ENCODE data around the gene UQCRHL.
"Not testable (repeated sequence)": the region's sequence is repeated elsewhere in the genome, so short reads cannot be mapped to it uniquely, and the experiment has no call there.

Gene UQCRHL

DNA sequence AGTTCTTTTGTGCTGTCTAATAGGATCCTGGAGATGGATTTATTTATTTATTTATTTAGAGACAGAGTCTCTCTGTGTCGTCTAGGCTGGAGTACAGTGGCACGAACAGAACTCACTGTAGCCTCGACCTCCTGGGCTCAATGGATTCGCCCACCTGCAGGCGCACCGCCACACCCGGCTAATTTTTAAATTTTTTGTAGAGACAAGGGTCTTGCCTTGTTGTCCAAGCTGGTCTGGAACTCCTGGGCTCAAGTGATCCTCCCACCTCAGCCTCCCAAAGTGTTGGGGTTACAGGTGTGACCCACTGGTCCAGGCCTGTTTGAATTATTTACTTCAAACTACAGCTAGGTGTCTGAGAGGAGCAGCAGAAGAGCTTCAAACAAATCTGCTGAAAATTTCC, 30.5 kb upstream of the UQCRHL start:
- H2AFZ ChIP-seq = no peak overlapping the region
- no peaks in the 10 kb centered on the region for H3K79me2 ChIP-seq
- no peaks in the 10 kb centered on the region for H3K4me1 ChIP-seq
- TF ChIP-seq, protein P1, sequence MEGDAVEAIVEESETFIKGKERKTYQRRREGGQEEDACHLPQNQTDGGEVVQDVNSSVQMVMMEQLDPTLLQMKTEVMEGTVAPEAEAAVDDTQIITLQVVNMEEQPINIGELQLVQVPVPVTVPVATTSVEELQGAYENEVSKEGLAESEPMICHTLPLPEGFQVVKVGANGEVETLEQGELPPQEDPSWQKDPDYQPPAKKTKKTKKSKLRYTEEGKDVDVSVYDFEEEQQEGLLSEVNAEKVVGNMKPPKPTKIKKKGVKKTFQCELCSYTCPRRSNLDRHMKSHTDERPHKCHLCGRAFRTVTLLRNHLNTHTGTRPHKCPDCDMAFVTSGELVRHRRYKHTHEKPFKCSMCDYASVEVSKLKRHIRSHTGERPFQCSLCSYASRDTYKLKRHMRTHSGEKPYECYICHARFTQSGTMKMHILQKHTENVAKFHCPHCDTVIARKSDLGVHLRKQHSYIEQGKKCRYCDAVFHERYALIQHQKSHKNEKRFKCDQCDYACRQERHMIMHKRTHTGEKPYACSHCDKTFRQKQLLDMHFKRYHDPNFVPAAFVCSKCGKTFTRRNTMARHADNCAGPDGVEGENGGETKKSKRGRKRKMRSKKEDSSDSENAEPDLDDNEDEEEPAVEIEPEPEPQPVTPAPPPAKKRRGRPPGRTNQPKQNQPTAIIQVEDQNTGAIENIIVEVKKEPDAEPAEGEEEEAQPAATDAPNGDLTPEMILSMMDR (IDR thresholded peaks at IDR 0.05) = no peak
- H3K36me3 ChIP-seq (ENCODE audit: control insufficient read depth, insufficient read depth, low read length) = no peaks in the 10 kb centered on the region
- no peaks in the 10 kb centered on the region for H3K27me3 ChIP-seq (ENCODE audit: control insufficient read depth, insufficient read depth, low read length)
- H3K4me3 ChIP-seq (ENCODE audit: low read depth, low read length) = no peak overlapping the region
- no peak overlapping the region for H3K4me2 ChIP-seq (ENCODE audit: low read length)
- H3K27ac ChIP-seq = no peak overlapping the region
- H3K9ac ChIP-seq = no peak overlapping the region
- no peaks in the 10 kb centered on the region for H3K9me3 ChIP-seq (ENCODE audit: control insufficient read depth, low read length)

DNA sequence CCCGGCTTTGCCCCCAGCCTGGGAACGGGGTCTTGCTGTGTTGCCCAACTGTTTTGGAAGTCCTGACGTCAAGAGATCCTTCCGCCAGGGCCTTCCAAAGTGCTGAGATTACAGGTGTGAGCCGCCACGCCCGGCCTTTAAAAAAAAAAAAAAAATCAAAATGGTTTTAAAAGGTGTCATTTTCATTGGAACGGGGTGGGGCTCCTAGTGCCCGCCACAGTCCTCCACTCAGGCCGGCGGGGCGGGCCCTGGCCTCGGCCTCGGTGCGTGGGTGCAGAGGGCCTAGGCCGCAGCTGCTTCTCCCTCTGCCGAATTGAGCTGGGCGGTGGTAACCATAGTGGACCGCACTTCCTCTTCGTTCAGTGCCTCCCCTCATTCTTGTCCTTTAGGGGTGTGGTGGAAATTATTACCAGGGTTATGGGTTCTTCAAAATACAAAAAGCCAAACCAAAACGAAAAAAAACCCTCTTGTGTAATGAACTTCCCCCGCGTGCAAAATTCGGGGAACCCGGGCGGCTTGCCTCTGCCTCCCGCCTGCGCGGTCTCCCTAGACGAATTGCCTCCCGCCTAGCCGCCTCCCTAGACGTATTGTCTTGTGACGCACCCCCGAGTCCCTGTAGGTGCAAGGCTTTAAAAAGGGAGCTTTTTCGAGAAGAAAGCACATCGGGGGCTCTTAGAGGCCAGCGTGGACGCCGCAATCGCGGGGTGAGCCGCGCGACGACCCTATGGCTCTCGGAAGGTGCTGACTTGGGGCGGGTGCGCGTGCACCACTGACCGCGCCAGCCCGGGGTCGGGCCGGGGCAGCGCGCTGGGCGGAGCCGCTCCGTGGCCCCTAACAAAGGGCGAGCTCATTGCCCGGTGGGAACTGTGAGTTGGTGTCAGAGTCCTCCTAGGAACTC, 29.6 kb upstream of the UQCRHL start:
- TF ChIP-seq, protein P1 (IDR thresholded peaks at IDR 0.05) = no peak
- Histone ChIP-seq H2AFZ (no peak overlapping the region), H3K4me1 (no peaks in the 10 kb centered on the region), H3K79me2 (no peaks in the 10 kb centered on the region), H3K4me2 (ENCODE audit: low read length) (peak overlapping the region; percentile 68), H3K36me3 (ENCODE audit: control insufficient read depth, insufficient read depth, low read length) (no peaks in the 10 kb centered on the region), H3K4me3 (ENCODE audit: low read depth, low read length) (peak overlapping the region; percentile 94), H3K27ac (peak overlapping the region; percentile 96), H3K9me3 (ENCODE audit: control insufficient read depth, low read length) (no peaks in the 10 kb centered on the region), H3K27me3 (ENCODE audit: control insufficient read depth, insufficient read depth, low read length) (no peaks in the 10 kb centered on the region), H3K9ac (no peak overlapping the region)

DNA sequence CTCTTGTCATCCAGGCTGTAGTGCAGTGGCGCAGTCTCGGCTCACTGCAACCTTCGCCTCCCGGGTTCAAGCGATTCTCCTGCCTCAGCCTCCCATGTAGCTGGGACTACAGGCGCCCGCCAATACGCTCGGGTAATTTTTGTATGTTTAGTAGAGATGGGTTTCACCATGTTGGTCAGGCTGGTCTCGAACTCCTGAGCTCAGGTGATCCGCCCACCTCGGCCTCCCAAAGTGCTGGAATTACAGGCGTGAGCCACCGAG, 29.0 kb upstream of the UQCRHL start:
- H3K4me3 ChIP-seq (ENCODE audit: low read depth, low read length) = peak overlapping the region; percentile 94
- not testable (repeated sequence) for H3K79me2 ChIP-seq; H3K9me3 ChIP-seq (ENCODE audit: control insufficient read depth, low read length); H3K9ac ChIP-seq; H3K36me3 ChIP-seq (ENCODE audit: control insufficient read depth, insufficient read depth, low read length); H3K27me3 ChIP-seq (ENCODE audit: control insufficient read depth, insufficient read depth, low read length); H3K4me1 ChIP-seq
- peak overlapping the region; percentile 68 for H3K4me2 ChIP-seq (ENCODE audit: low read length)
- peak overlapping the region; percentile 96 for H3K27ac ChIP-seq
- H2AFZ ChIP-seq = peak overlapping the region; percentile 95

DNA sequence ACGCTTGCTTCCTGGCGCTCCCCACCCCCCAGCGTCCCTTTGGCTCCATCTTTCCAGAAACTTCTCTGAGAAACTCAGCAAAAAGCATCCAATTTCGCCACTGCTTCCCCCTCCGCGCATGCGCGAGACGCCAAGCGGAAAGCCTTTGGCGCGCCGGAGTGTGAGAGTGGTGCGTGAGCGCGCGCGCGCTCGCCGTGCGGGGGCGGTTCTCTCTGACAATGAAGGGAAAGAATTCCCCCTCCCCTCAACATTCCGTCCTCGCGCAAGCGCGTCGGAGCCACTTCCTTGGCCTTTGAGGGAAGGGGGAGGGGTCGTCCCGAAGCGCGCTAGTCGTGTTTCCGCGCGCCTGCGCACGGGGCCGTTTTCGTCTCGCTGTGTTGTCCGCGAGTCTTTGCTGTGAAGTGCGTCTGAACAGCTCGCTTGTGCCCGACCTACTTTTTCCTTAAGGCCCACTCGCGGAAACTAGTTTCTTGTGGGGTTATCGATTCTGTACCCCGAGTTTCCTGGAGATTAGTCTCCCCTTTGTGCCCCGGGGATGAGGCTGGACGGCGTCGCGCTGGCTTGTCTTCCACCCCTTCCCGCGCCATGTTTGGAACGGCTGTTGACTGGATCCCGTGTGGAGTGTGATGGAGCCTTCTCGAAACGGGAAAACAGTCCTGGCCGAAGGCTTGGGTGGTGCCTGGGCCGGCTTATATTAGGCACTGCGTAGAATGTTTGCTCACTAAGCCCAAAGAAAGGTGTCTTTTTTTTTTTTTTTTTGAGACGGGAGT, 28.5 kb upstream of the UQCRHL start:
- Histone ChIP-seq H3K4me1 (no peaks in the 10 kb centered on the region), H3K27me3 (ENCODE audit: control insufficient read depth, insufficient read depth, low read length) (no peaks in the 10 kb centered on the region), H3K36me3 (ENCODE audit: control insufficient read depth, insufficient read depth, low read length) (no peaks in the 10 kb centered on the region), H3K9me3 (ENCODE audit: control insufficient read depth, low read length) (no peaks in the 10 kb centered on the region), H3K9ac (peak overlapping the region; percentile 78), H3K27ac (peak overlapping the region; percentile 96), H3K4me2 (ENCODE audit: low read length) (peak overlapping the region; percentile 97), H3K4me3 (ENCODE audit: low read depth, low read length) (peak overlapping the region; percentile 94), H2AFZ (peak overlapping the region; percentile 95), H3K79me2 (no peaks in the 10 kb centered on the region)
- TF ChIP-seq, protein P1 (IDR thresholded peaks at IDR 0.05) = no peak

DNA sequence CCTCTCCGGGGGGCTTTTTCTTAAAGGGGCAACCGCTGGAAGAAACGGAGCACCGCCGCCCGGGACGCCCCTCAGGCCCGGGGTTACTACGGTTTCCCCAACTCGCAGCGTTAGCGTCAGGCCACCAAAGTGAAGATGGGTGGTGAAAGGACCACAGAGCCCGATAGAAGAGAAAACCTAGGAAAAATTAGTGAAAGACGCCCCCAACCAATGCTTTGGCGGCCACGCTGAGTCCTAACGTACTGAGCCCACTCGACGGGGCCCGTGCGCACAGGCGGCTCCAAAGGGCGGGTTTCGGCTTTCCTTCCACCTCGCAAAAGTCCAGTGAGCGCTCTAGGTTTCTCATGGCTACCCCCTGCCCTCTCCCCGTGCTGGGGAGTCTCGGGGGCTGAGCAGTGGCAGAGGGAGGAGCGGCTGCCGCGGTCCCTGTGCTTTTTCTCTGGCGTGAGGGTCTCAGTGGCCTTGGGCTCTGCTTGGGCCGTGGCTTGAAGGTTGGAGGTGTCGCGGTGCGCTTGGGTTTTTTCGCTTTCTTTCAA, 27.8 kb upstream of the UQCRHL start:
- no peaks in the 10 kb centered on the region for H3K4me1 ChIP-seq
- H3K9ac ChIP-seq = peak overlapping the region; percentile 78
- peak overlapping the region; percentile 94 for H3K4me3 ChIP-seq (ENCODE audit: low read depth, low read length)

More for the DNA sequence above, 27.8 kb upstream of the UQCRHL start:
- TF ChIP-seq, protein P1 (IDR thresholded peaks at IDR 0.05) = no peak
- H2AFZ ChIP-seq = peak overlapping the region; percentile 90
- H3K36me3 ChIP-seq (ENCODE audit: control insufficient read depth, insufficient read depth, low read length) = no peaks in the 10 kb centered on the region
- H3K27ac ChIP-seq = peak overlapping the region; percentile 96
- H3K27me3 ChIP-seq (ENCODE audit: control insufficient read depth, insufficient read depth, low read length) = no peaks in the 10 kb centered on the region
- peak overlapping the region; percentile 97 for H3K4me2 ChIP-seq (ENCODE audit: low read length)
- H3K79me2 ChIP-seq = no peaks in the 10 kb centered on the region
- no peaks in the 10 kb centered on the region for H3K9me3 ChIP-seq (ENCODE audit: control insufficient read depth, low read length)
